ENCODE measurements around the gene CLPTM1. TPM values are rescaled to one million over a fixed set of nuclear protein-coding genes. Genes with fewer than 3 reads are reported as not detected.

The CLPTM1 gene
- total and polyA plus RNA-seq, 2 experiments from 2014 or later = 41.6 to 71.5 TPM

DNA sequence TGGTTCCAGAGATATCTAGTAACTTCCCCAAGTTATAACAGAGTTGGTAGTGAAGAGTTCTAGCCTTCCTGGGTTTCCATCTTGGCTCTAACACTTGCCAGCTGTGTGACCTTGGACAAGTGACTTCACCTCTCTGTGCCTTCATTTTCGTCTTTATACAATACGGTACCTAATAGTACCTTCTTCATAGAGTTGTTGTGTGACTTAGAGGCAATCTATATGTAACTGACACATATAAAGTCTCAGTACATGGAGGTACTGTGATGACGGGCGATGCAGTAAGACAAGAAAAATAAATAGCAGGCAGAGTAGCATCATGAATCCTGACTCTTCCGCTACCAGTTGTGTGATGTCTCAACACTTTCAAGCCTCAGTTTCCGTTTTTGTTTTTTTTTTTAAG is 75.6 kb downstream of the CLPTM1 start:
- TF ChIP-seq ZNF114 (CRISPR knock-in tag; IDR thresholded peaks at IDR 0.05) (no peak), JUNB (IDR thresholded peaks at IDR 0.05; ENCODE audit: unreplicated experiment) (no peak), POLR2AphosphoS5 (IDR thresholded peaks at IDR 0.05; ENCODE audit: low read depth) (no peak), STAT1 (IDR thresholded peaks at IDR 0.05; ENCODE audit: unreplicated experiment) (no peak), CREB1 (CRISPR knock-in tag; IDR thresholded peaks at IDR 0.05; ENCODE audit: low read depth) (no peak), ZNF331 (CRISPR knock-in tag; IDR thresholded peaks at IDR 0.05; ENCODE audit: low read depth) (no peak), NANOG (IDR thresholded peaks at IDR 0.05; ENCODE audit: borderline replicate concordance) (no peak), EZH2phosphoT487 (IDR thresholded peaks at IDR 0.05; ENCODE audit: unreplicated experiment) (no peak), EZH2 (IDR thresholded peaks at IDR 0.05; ENCODE audit: low read depth, unreplicated experiment) (no peak)
- TF ChIP-seq, protein P1, sequence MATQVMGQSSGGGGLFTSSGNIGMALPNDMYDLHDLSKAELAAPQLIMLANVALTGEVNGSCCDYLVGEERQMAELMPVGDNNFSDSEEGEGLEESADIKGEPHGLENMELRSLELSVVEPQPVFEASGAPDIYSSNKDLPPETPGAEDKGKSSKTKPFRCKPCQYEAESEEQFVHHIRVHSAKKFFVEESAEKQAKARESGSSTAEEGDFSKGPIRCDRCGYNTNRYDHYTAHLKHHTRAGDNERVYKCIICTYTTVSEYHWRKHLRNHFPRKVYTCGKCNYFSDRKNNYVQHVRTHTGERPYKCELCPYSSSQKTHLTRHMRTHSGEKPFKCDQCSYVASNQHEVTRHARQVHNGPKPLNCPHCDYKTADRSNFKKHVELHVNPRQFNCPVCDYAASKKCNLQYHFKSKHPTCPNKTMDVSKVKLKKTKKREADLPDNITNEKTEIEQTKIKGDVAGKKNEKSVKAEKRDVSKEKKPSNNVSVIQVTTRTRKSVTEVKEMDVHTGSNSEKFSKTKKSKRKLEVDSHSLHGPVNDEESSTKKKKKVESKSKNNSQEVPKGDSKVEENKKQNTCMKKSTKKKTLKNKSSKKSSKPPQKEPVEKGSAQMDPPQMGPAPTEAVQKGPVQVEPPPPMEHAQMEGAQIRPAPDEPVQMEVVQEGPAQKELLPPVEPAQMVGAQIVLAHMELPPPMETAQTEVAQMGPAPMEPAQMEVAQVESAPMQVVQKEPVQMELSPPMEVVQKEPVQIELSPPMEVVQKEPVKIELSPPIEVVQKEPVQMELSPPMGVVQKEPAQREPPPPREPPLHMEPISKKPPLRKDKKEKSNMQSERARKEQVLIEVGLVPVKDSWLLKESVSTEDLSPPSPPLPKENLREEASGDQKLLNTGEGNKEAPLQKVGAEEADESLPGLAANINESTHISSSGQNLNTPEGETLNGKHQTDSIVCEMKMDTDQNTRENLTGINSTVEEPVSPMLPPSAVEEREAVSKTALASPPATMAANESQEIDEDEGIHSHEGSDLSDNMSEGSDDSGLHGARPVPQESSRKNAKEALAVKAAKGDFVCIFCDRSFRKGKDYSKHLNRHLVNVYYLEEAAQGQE (IDR thresholded peaks at IDR 0.05; ENCODE audit: unreplicated experiment) = no peak
- TF ChIP-seq, protein P2, sequence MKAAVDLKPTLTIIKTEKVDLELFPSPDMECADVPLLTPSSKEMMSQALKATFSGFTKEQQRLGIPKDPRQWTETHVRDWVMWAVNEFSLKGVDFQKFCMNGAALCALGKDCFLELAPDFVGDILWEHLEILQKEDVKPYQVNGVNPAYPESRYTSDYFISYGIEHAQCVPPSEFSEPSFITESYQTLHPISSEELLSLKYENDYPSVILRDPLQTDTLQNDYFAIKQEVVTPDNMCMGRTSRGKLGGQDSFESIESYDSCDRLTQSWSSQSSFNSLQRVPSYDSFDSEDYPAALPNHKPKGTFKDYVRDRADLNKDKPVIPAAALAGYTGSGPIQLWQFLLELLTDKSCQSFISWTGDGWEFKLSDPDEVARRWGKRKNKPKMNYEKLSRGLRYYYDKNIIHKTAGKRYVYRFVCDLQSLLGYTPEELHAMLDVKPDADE (IDR thresholded peaks at IDR 0.05) = no peak
- TF ChIP-seq, protein P3, sequence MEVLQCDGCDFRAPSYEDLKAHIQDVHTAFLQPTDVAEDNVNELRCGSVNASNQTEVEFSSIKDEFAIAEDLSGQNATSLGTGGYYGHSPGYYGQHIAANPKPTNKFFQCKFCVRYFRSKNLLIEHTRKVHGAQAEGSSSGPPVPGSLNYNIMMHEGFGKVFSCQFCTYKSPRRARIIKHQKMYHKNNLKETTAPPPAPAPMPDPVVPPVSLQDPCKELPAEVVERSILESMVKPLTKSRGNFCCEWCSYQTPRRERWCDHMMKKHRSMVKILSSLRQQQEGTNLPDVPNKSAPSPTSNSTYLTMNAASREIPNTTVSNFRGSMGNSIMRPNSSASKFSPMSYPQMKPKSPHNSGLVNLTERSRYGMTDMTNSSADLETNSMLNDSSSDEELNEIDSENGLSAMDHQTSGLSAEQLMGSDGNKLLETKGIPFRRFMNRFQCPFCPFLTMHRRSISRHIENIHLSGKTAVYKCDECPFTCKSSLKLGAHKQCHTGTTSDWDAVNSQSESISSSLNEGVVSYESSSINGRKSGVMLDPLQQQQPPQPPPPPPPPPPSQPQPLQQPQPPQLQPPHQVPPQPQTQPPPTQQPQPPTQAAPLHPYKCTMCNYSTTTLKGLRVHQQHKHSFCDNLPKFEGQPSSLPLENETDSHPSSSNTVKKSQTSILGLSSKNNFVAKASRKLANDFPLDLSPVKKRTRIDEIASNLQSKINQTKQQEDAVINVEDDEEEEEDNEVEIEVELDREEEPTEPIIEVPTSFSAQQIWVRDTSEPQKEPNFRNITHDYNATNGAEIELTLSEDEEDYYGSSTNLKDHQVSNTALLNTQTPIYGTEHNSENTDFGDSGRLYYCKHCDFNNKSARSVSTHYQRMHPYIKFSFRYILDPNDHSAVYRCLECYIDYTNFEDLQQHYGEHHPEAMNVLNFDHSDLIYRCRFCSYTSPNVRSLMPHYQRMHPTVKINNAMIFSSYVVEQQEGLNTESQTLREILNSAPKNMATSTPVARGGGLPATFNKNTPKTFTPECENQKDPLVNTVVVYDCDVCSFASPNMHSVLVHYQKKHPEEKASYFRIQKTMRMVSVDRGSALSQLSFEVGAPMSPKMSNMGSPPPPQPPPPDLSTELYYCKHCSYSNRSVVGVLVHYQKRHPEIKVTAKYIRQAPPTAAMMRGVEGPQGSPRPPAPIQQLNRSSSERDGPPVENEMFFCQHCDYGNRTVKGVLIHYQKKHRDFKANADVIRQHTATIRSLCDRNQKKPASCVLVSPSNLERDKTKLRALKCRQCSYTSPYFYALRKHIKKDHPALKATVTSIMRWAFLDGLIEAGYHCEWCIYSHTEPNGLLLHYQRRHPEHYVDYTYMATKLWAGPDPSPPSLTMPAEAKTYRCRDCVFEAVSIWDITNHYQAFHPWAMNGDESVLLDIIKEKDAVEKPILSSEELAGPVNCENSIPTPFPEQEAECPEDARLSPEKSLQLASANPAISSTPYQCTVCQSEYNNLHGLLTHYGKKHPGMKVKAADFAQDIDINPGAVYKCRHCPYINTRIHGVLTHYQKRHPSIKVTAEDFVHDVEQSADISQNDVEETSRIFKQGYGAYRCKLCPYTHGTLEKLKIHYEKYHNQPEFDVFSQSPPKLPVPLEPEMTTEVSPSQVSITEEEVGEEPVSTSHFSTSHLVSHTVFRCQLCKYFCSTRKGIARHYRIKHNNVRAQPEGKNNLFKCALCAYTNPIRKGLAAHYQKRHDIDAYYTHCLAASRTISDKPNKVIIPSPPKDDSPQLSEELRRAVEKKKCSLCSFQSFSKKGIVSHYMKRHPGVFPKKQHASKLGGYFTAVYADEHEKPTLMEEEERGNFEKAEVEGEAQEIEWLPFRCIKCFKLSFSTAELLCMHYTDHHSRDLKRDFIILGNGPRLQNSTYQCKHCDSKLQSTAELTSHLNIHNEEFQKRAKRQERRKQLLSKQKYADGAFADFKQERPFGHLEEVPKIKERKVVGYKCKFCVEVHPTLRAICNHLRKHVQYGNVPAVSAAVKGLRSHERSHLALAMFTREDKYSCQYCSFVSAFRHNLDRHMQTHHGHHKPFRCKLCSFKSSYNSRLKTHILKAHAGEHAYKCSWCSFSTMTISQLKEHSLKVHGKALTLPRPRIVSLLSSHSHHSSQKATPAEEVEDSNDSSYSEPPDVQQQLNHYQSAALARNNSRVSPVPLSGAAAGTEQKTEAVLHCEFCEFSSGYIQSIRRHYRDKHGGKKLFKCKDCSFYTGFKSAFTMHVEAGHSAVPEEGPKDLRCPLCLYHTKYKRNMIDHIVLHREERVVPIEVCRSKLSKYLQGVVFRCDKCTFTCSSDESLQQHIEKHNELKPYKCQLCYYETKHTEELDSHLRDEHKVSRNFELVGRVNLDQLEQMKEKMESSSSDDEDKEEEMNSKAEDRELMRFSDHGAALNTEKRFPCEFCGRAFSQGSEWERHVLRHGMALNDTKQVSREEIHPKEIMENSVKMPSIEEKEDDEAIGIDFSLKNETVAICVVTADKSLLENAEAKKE (CRISPR knock-in tag; IDR thresholded peaks at IDR 0.05) = no peak
- TF ChIP-seq, protein P4, sequence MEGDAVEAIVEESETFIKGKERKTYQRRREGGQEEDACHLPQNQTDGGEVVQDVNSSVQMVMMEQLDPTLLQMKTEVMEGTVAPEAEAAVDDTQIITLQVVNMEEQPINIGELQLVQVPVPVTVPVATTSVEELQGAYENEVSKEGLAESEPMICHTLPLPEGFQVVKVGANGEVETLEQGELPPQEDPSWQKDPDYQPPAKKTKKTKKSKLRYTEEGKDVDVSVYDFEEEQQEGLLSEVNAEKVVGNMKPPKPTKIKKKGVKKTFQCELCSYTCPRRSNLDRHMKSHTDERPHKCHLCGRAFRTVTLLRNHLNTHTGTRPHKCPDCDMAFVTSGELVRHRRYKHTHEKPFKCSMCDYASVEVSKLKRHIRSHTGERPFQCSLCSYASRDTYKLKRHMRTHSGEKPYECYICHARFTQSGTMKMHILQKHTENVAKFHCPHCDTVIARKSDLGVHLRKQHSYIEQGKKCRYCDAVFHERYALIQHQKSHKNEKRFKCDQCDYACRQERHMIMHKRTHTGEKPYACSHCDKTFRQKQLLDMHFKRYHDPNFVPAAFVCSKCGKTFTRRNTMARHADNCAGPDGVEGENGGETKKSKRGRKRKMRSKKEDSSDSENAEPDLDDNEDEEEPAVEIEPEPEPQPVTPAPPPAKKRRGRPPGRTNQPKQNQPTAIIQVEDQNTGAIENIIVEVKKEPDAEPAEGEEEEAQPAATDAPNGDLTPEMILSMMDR (conservative IDR thresholded peaks at IDR 0.05; ENCODE audit: low read depth in 2 of 2) = no peak
- H3F3A ChIP-seq (replicated peaks; ENCODE audit: low read depth) = no peaks in the 10 kb centered on the region

More for the DNA sequence above, 75.6 kb downstream of the CLPTM1 start:
- Mint-ChIP-seq H3K36me3 (ENCODE audit: low read depth) (peaks cover 24% of the 10 kb centered on the region), H3K4me1 (no peaks in the 10 kb centered on the region; the same call in 2 of the 3 replicates), H3K4me3 (no peak overlapping the region), H3K9me3 (peaks cover 5% of the 10 kb centered on the region; the same call in 2 of the 3 replicates), H3K27me3 (ENCODE audit: insufficient read depth, low read depth, poor library complexity) (no peaks in the 10 kb centered on the region), H3K27ac (no peak overlapping the region)
- H3K79me2 ChIP-seq (replicated peaks; ENCODE audit: insufficient read depth) = no peaks in the 10 kb centered on the region
- no peaks in the 10 kb centered on the region for H3K9me2 ChIP-seq (ENCODE audit: insufficient read depth)
- no peak overlapping the region for H3K4me2 ChIP-seq
- H3K27me3 ChIP-seq (ENCODE audit: insufficient read depth) = no peaks in the 10 kb centered on the region
- no peak overlapping the region for H2AFZ ChIP-seq
- H3K27ac ChIP-seq (ENCODE audit: low read depth) = no peak overlapping the region
- ATAC-seq (no peak), DNase-seq (ENCODE audit: low spot score) (no peak)
- H3K4me1 ChIP-seq (ENCODE audit: insufficient read depth) = no peaks in the 10 kb centered on the region
- no peaks in the 10 kb centered on the region for H4K20me1 ChIP-seq (replicated peaks; ENCODE audit: insufficient read depth)
- H3K36me3 ChIP-seq (ENCODE audit: insufficient read depth) = no peaks in the 10 kb centered on the region
- H3K4me3 ChIP-seq = no peak overlapping the region

All from GM23338 (cell line).